Activated CD8-positive, alpha-beta memory T cell treated with anti-CD3 and anti-CD28 coated beads, Interleukin-2, amount 50 U/mL, for 1 hour (primary cell): Measurements from ENCODE around the gene ACOX3.

Source experiments
- DNase-seq: peaks from one replicate; pipeline ENCODE4 v3.0.0-alpha.2; 2020; ENCODE audit errors: extremely low read depth

ACOX3 gene

DNA sequence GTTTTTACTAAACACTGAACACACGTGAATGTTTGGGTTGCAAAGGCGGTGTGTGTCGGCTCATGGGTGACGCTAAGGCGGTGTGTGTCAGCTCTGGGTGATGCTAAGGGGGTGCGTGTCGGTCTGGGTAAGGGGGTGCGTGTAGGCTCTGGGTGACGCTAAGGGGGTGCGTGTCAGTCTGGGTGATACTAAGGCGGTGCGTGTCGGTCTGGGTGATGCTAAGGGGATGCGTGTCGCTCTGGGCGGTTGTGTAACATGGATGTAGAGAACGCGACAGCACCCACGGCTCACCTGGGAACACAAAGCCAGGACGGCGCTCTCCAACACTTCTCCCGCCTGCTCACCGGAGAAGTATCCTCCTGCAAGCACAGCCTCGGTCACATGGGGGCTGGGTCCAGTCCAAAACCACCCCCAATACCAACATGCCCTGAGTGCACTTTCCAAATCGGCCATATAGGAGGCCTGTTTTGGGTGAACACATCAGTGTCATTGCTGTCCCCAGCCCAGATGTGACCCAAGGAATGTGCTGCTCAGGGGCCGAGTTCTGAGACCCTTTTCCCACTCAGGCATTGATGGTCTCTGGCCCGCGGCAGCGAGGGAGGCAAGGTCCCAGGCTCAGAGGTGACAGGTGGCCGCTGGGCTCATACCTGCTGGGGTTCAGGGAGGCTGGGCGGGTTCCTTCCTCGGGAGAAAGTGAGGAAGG, 67.1 kb downstream of the ACOX3 start:
- DNase-seq, result no peak

GRCh38 chr4:8372506-8372905, 68.0 kb downstream of the ACOX3 start:
- no peak for DNase-seq

DNA sequence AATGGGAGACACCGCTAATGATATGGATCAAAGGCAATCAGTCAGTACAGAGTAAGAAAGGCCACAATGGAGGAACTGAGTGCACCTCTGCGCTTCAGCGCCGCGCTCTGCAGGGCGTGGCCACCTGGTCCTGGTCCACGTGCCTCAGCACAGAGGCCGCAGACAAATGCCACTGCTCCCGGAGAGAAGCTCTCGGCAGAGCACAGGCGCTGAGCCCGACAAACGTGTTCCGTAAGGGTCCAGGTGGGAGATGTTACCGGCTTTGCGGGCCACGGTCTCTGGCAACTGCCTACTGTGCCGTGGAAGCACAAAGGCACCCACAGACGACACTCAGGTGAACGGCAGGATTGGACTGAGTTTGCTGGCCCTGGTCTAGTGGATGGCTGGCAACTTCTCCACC, 68.9 kb downstream of the ACOX3 start:
- no peak for DNase-seq

DNA sequence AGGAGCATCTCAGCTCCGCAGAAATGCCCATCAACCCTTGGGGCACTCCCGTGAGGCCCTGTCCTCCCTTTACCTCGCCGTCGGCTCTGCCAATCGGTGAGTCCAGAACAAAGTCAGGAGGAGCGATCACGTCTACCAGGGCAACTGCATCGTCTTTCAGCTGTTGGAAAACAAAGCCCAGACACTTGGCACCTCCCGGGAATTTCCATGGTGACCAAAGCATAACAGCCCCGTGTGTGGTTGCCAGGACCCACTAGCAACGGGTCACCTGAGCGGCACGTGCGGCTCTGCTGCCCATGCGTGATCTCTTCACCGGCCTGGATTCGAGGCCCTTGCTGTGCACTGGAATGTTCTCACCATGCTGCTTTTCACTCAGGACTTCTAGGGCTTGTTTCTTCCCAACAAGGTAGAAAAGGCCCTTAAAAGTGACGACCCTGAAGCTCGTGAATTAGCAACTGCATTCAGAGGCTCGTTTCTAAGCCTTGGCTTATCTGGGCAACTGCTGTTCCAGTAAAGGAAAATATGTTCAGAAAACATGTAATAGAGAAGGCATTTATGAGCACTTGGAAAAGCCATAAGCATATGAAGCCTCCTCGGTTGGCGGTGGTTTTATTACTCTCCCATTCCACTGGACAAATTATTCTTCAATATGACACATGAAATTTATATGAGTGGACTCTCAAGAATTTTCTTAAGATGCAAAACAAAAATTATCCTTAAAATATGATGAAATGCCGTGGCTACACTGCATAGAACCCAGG, 69.5 kb downstream of the ACOX3 start:
- DNase-seq, result no peak

DNA sequence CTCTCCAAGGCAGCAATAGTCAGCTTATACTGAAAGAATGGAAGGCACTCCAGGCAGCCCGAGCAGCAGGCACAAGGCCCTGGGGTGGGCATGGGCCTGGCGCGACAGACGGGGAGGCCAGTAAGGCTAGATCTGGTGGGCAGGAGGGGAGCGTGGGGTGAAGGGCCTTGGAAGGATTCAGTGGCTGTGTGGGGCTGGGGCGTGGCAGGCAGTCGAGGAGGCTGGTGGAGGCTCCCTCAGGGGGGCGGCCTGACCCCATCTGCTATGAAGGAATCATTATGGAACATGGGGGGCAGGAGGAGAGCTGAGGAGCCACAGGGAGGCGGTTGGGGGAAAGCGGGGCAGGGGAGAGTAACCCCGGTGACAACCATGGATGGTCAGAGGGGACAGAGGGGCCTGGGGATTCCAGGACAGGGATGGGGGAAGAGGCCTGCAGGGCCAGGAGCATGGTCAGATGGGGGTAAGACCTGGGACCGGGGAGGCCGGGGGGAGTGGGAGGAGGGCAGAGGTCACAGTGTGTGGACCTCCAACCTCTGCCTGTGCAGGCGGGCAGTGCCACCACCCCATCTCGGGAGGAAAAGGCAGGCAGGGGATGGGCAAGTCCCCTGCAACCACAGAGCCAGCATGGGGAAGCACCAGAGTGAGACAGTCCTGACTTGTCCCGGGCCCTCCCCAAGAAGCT, 70.3 kb downstream of the ACOX3 start:
- DNase-seq, result no peak

GRCh38 chr4:8369426-8370105, 71.0 kb downstream of the ACOX3 start:
- DNase-seq, result no peak

- no peak for DNase-seq
These were observed 71.5 kb downstream of the ACOX3 start for GRCh38 chr4:8368998-8369397.

GRCh38 chr4:8368061-8368481, 72.5 kb downstream of the ACOX3 start:
- DNase-seq, result no peak

DNA sequence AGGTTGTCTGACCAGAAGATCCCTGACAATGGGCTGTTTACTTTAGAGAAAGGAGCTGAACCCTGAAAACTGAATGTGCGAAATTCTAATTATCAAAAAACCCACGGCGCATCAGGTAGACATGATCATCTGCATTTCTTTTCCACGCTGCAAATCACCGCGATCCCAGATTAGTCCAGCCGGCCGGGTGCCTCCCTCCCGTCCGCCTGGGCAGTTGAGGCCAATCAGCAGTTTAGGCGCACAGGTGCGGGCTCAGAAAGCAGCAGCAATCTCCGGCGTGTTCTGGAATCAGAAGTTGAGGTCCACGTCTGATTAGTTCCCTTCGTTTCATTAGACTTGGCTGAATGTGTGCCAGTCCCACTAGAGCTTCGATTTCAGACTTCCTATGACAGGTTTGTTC, 73.9 kb downstream of the ACOX3 start:
- DNase-seq, result no peak

GRCh38 chr4:8365951-8366350, 74.6 kb downstream of the ACOX3 start:
- no peak for DNase-seq

DNA sequence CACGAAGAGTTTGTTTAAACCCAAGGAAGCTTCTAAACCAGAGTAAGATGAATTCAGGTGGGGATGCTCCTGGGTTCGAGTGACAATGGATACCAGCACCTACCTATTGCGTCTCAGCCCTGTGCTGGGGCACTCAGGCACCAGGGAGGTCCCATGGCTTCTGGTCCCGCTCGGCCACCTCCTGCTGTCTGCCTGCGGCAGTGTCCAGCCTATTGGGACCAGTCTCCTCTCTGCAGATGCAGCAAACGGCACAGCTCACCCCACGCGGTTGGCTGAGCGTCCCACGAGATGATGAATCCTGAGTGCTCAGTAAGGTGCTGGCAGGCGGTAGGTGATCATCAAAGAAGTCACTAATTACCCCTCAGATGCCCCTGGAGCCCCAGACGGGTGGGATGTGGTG, 75.2 kb downstream of the ACOX3 start:
- no peak for DNase-seq

DNA sequence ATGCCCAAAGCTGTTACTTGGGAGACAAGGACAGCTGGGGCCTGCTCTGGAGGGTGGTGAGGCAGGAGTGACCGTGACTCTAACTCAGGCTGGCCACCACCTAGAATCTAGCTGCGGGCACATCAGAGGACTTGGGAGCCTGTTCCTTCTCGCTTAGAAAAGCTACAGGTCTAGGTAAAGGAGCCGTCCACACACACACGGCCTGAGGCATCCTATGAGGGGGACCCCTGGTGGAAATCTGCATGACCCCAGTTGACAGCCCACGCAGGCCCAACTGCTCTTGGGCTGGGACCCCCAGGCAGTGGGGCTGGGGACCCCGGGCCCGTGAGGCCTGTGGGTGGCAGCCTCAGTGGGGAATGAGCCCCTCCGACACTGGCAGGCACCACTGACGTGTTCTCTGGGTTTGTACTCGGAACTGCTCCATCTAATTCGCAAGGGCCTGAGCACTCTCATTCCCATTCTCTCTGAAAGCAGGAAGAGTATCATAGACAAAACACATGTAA, 75.6 kb downstream of the ACOX3 start:
- no peak for DNase-seq

- DNase-seq, result no peak
These were observed 76.4 kb downstream of the ACOX3 start for GRCh38 chr4:8364141-8364540.

- no peak for DNase-seq
These were observed 78.0 kb downstream of the ACOX3 start for GRCh38 chr4:8362483-8362882.

DNA sequence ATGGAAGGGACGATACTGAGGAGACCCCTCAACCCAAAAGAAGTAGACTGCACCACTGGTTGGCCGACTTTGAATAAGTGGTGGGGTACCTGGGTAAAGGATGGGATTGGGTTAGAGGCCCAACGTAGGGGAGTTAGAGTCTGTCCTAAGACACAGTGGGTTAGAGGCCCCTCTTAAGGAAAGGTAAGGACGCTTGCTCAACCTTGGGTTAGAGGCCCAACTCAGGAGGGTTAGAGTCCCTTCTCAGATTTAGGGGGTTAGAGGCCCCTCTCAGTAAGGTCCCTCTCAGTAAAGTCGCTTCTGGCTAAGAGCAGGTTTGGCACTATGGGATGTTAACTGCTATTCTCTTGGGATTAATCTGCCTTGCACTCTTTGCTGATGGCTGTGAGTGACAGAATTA, 81.3 kb downstream of the ACOX3 start:
- DNase-seq, result no peak

DNA sequence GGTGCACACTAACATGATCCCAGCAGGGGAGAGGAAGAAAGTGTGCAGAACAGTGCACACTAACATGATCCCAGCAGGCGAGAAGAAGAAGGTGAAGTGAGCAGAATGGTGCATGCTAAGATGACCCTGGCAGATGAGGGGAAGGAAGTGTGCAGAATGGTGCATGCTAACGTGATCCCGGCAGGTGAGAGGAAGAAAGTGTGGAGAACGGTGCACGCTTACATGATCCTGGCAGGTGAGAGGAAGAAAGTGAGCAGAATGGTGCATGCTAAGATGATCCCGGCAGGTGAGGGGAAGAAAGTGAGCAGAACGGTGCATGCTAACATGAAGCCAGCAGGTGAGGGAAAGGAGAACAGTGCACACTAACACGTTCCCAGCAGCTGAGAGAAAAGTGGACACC, 83.7 kb downstream of the ACOX3 start:
- DNase-seq, result no peak

- no peak for DNase-seq
These were observed 84.5 kb downstream of the ACOX3 start for GRCh38 chr4:8355864-8356565.

- no peak for DNase-seq
These were observed 85.2 kb downstream of the ACOX3 start for GRCh38 chr4:8355306-8355705.

DNA sequence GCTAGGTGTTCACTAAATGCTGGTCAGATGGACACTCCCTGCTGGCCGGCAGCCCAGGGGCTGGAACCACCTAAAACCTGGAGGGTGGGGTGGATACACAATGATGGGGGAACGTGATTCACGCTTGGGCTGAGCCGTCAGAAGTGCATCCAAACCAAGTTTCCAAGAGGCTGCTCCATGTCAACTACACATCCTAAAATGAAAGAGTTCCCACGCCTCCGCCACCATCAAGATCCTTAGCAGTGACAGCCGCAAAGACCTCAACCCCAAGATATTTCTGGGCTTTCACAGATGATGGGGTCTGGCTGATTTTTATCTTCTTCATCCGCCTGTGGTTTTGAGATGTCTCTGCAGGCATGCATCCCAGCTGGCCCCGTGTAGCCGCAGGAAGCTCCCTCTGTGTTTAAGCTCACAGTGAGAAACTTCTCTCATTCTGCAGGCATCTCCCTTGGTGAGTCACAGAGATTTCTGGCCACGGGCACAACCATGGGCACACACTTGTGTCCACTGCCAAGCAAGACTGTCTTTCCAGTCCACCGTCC, 86.5 kb downstream of the ACOX3 start:
- DNase-seq, result no peak

GRCh38 chr4:8353158-8353669, 87.3 kb downstream of the ACOX3 start:
- no peak for DNase-seq
